Astrocyte (in vitro differentiated cells and primary cell): ENCODE results near the gene TYK2.
A peak's percentile ranks its signal among the peaks of the same experiment; 100 is the strongest.

ENCODE experiments used
- EZH2 ChIP-seq: IDR thresholded peaks from 2 replicates; pipeline ENCODE4 v1.6.1; 2012; ENCODE audit warnings: mild to moderate bottlenecking, low read length, inconsistent platforms; ENCODE audit not compliant: insufficient read depth
- TF ChIP-seq, protein P1 (sequence below): IDR thresholded peaks from 2 replicates; pipeline ENCODE4 v1.5.1; 2011; ENCODE audit warnings: low read depth, mild to moderate bottlenecking, inconsistent platforms, low read length, moderate library complexity; ENCODE audit not compliant: insufficient read depth

GRCh38 chr19:10416380-10417257 is 36.2 kb upstream of the TYK2 start:
- TF ChIP-seq, protein P1, sequence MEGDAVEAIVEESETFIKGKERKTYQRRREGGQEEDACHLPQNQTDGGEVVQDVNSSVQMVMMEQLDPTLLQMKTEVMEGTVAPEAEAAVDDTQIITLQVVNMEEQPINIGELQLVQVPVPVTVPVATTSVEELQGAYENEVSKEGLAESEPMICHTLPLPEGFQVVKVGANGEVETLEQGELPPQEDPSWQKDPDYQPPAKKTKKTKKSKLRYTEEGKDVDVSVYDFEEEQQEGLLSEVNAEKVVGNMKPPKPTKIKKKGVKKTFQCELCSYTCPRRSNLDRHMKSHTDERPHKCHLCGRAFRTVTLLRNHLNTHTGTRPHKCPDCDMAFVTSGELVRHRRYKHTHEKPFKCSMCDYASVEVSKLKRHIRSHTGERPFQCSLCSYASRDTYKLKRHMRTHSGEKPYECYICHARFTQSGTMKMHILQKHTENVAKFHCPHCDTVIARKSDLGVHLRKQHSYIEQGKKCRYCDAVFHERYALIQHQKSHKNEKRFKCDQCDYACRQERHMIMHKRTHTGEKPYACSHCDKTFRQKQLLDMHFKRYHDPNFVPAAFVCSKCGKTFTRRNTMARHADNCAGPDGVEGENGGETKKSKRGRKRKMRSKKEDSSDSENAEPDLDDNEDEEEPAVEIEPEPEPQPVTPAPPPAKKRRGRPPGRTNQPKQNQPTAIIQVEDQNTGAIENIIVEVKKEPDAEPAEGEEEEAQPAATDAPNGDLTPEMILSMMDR, result peak; percentile 33
- no peak for TF ChIP-seq EZH2
